ENCODE measurements around the gene CD81.

CD81 gene

GRCh38 chr11:2433106-2433925, 56.2 kb downstream of the CD81 start:
- H3K4me3 ChIP-seq (ENCODE audit: low read length), result no peak overlapping the region
- H2AFZ ChIP-seq (ENCODE audit: low read depth, low read length), result no peak overlapping the region
- H3K79me2 ChIP-seq (ENCODE audit: low read length), result no peaks in the 10 kb centered on the region
- no peak overlapping the region for H3K27ac ChIP-seq (ENCODE audit: low read length)
- TF ChIP-seq EZH2phosphoT487 (IDR thresholded peaks at IDR 0.05; ENCODE audit: low read depth) (no peak), CTCF (IDR thresholded peaks at IDR 0.05; ENCODE audit: low read depth, low read length) (no peak)
- H3K36me3 ChIP-seq (replicated peaks; ENCODE audit: low read depth, low read length), result no peaks in the 10 kb centered on the region
- no peak overlapping the region for H3K9ac ChIP-seq (ENCODE audit: low read length)
- H3K4me2 ChIP-seq (ENCODE audit: low read length), result no peak overlapping the region
- H3K27me3 ChIP-seq (ENCODE audit: low read depth, low read length), result no peaks in the 10 kb centered on the region
- no peaks in the 10 kb centered on the region for H4K20me1 ChIP-seq (ENCODE audit: insufficient read depth, low read length)
- no peaks in the 10 kb centered on the region for H3K9me3 ChIP-seq (ENCODE audit: insufficient read depth, low read length)
- H3K4me1 ChIP-seq (ENCODE audit: low read length), result no peaks in the 10 kb centered on the region

- H3K36me3 ChIP-seq (replicated peaks; ENCODE audit: low read depth, low read length), result no peaks in the 10 kb centered on the region
- no peaks in the 10 kb centered on the region for H3K79me2 ChIP-seq (ENCODE audit: low read length)
- no peak overlapping the region for H3K27ac ChIP-seq (ENCODE audit: low read length)
- no peak for TF ChIP-seq CTCF (IDR thresholded peaks at IDR 0.05; ENCODE audit: low read depth, low read length)
- no peak for TF ChIP-seq EZH2phosphoT487 (IDR thresholded peaks at IDR 0.05; ENCODE audit: low read depth)
- no peaks in the 10 kb centered on the region for H3K4me1 ChIP-seq (ENCODE audit: low read length)
- H2AFZ ChIP-seq (ENCODE audit: low read depth, low read length), result no peak overlapping the region
- H4K20me1 ChIP-seq (ENCODE audit: insufficient read depth, low read length), result no peaks in the 10 kb centered on the region
- H3K4me2 ChIP-seq (ENCODE audit: low read length), result no peak overlapping the region
- H3K4me3 ChIP-seq (ENCODE audit: low read length), result no peak overlapping the region
- H3K27me3 ChIP-seq (ENCODE audit: low read depth, low read length), result no peaks in the 10 kb centered on the region
- no peak overlapping the region for H3K9ac ChIP-seq (ENCODE audit: low read length)
- H3K9me3 ChIP-seq (ENCODE audit: insufficient read depth, low read length), result no peaks in the 10 kb centered on the region
Observed at GRCh38 chr11:2434008-2434407, 56.9 kb downstream of the CD81 start.

DNA sequence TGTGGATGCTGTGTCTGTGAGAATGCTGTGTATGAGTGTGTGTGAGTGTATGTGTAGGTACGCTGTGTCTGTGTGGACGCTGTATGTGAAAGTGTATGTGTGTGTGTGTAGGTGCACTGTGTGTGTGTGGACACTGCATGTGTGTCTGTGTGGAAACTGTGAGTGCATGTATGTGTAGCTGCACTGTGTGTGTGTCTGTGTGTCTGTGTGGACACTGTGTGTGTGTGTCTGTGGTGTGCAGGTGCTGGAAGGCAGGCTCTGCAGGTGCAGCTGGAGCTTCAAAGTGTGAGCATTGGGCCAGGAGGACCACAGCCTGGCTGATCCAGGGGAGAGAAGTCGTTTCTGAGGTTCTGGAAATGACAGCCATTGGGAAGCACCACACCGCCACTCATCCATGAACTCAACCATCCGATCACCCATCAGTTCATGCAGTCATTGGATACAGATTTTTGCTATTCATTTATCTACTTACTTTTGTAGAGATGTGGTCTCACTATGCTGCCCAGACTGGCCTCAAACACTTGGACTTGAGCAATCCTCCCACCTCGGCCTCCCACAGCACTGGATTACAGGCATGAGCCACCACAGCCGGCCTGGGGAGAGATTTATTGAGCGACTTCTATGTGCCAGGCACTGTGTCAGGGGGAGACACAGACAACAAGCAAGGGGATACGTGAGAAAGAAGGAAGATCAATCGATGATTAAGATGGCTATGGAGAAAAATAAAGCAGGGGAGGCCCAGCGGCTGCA, 57.6 kb downstream of the CD81 start:
- Histone ChIP-seq H3K79me2 (ENCODE audit: low read length) (no peaks in the 10 kb centered on the region), H4K20me1 (ENCODE audit: insufficient read depth, low read length) (no peaks in the 10 kb centered on the region), H3K27me3 (ENCODE audit: low read depth, low read length) (no peaks in the 10 kb centered on the region), H3K36me3 (replicated peaks; ENCODE audit: low read depth, low read length) (no peaks in the 10 kb centered on the region), H3K27ac (ENCODE audit: low read length) (no peak overlapping the region), H3K4me3 (ENCODE audit: low read length) (no peak overlapping the region), H3K9me3 (ENCODE audit: insufficient read depth, low read length) (no peaks in the 10 kb centered on the region), H2AFZ (ENCODE audit: low read depth, low read length) (no peak overlapping the region), H3K4me1 (ENCODE audit: low read length) (no peaks in the 10 kb centered on the region), H3K4me2 (ENCODE audit: low read length) (no peak overlapping the region), H3K9ac (ENCODE audit: low read length) (no peak overlapping the region)
- TF ChIP-seq EZH2phosphoT487 (IDR thresholded peaks at IDR 0.05; ENCODE audit: low read depth), result no peak
- TF ChIP-seq CTCF (IDR thresholded peaks at IDR 0.05; ENCODE audit: low read depth, low read length), result no peak

DNA sequence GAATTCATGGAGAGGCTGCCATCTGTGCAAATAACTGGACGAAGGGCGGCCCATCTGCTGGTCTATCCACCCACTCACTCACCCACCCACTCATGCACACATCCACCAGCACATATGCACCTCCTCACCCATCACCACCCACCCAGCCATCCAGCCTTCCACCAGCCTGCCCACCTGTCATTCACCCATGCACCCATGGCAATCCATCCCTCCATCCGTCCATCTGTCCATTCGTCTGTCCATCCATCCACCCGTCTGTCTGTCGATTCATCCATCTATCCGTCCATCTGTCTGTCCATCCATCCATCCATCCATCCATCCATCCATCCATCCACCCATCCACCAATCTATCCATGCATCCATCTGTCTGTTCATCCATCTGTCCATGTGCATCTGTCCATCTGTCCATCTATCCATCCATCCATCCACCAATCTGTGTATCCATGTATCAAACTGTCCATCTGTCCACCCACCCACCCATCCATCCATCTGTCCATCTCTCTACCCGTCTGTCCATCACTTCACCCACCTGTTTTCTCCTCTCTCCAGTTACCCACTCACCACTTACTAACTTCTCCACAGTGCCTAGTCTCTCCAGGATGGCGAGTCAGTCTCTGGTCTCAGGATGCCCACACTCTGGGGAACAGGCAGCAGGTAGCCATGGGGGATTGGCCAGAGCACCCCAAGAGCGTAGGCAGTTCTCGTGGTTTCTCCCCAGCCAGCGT, 58.3 kb downstream of the CD81 start:
- no peaks in the 10 kb centered on the region for H3K36me3 ChIP-seq (replicated peaks; ENCODE audit: low read depth, low read length)
- no peak overlapping the region for H3K9ac ChIP-seq (ENCODE audit: low read length)
- no peak overlapping the region for H3K4me3 ChIP-seq (ENCODE audit: low read length)
- no peaks in the 10 kb centered on the region for H3K9me3 ChIP-seq (ENCODE audit: insufficient read depth, low read length)
- H3K4me2 ChIP-seq (ENCODE audit: low read length), result no peak overlapping the region
- H3K27me3 ChIP-seq (ENCODE audit: low read depth, low read length), result no peaks in the 10 kb centered on the region
- H3K27ac ChIP-seq (ENCODE audit: low read length), result no peak overlapping the region
- H3K4me1 ChIP-seq (ENCODE audit: low read length), result no peaks in the 10 kb centered on the region
- no peaks in the 10 kb centered on the region for H3K79me2 ChIP-seq (ENCODE audit: low read length)
- H2AFZ ChIP-seq (ENCODE audit: low read depth, low read length), result no peak overlapping the region
- TF ChIP-seq CTCF (IDR thresholded peaks at IDR 0.05; ENCODE audit: low read depth, low read length) (no peak), EZH2phosphoT487 (IDR thresholded peaks at IDR 0.05; ENCODE audit: low read depth) (no peak)
- no peaks in the 10 kb centered on the region for H4K20me1 ChIP-seq (ENCODE audit: insufficient read depth, low read length)
